ENCODE results near the gene RAD51D.

DNA sequence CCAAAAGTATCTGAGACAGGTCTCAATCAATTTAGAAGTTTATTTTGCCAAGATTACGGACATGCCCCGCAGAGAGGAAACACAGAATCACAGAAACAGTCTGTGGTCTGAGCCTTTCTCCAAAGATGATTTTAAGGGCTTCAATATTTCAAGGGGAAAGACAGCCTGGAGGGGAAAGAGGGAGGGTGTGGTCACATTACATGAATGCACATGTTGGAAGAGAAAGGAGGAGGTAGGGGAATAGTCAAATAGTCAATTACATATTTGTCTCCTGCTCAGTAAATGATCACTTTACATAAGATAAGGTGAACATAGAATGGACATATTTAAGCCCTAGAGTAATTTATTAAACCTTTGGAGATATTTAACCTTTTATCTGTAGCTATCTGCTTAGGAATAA lies 40.3 kb upstream of the RAD51D start:
- no peak for TF ChIP-seq CTCF (IDR thresholded peaks at IDR 0.05; ENCODE audit: insufficient read depth, low read depth, low read length)
- TF ChIP-seq EZH2 (IDR thresholded peaks at IDR 0.05; ENCODE audit: insufficient read depth, low read length), result no peak

Data from astrocyte (in vitro differentiated cells and primary cell).